ENCODE data around the gene KXD1. TPM values are rescaled to one million over a fixed set of nuclear protein-coding genes. Genes with fewer than 3 reads are reported as not detected.
A peak's percentile ranks its signal among the peaks of the same experiment; 100 is the strongest.

The KXD1 gene
- total RNA-seq, 8 experiments from 2014 or later, result 48.4 to 106 (median 68.1) TPM

- Histone ChIP-seq H3K27ac (no peak overlapping the region), H3K4me3 (no peak overlapping the region), H3K4me1 (replicated peaks in 1 of 2) (peaks cover 25 to 44% of the 10 kb centered on the region in 2 donors)
- 20 to 87% (median 54%) methylated on average over 1 to 3 of the region's 9 CpGs; no CpG with 5 or more reads in 2 of the 10 experiments for WGBS, 10 experiments
- no peak for ATAC-seq (replicated peaks in 6 of 8)
- in situ Hi-C loops (cut with MboI; ENCODE audit: low pct_unique_long_range_greater_than_20kb in 2 of 9, low sequenced_read_pairs in 9 of 9, unreplicated experiment in 9 of 9), result no loop called here
Measured at GRCh38 chr19:18608805-18609716, 51.4 kb downstream of the KXD1 start.

- Histone ChIP-seq H3K27ac (no peak overlapping the region), H3K4me1 (replicated peaks in 1 of 2) (peaks cover 25 to 38% of the 10 kb centered on the region in 2 donors), H3K4me3 (no peak overlapping the region)
- ATAC-seq (replicated peaks in 6 of 8), result no peak
- 0% methylated on average over 1 of the region's 2 CpGs; no CpG with 5 or more reads in 5 of the 10 experiments for WGBS, 10 experiments
- in situ Hi-C loops (cut with MboI; ENCODE audit: low pct_unique_long_range_greater_than_20kb in 2 of 9, low sequenced_read_pairs in 9 of 9, unreplicated experiment in 9 of 9), result no loop called here
Measured at GRCh38 chr19:18609717-18610051, 52.0 kb downstream of the KXD1 start.

- 0 to 83% (median 80%) methylated on average over 1 of the region's 3 CpGs; no CpG with 5 or more reads in 7 of the 10 experiments for WGBS, 10 experiments
- in situ Hi-C loops (cut with MboI; ENCODE audit: low pct_unique_long_range_greater_than_20kb in 2 of 9, low sequenced_read_pairs in 9 of 9, unreplicated experiment in 9 of 9), result no loop called here
Measured at GRCh38 chr19:18610245-18610555, 52.5 kb downstream of the KXD1 start.

GRCh38 chr19:18610556-18611326, 53.1 kb downstream of the KXD1 start:
- 0 to 25% (median 7%) methylated on average over 1 to 4 of the region's 45 CpGs; no CpG with 5 or more reads in 6 of the 10 experiments for WGBS, 10 experiments
- Histone ChIP-seq H3K4me3 (peak overlapping the region in 4 of 5 donors; percentile 53 to 97 (median 72)), H3K27ac (no peak overlapping the region), H3K4me1 (replicated peaks in 1 of 2) (peaks cover 25 to 35% of the 10 kb centered on the region in 2 donors)
- in situ Hi-C loops (cut with MboI; ENCODE audit: low pct_unique_long_range_greater_than_20kb in 2 of 9, low sequenced_read_pairs in 9 of 9, unreplicated experiment in 9 of 9), result no loop called here
- ATAC-seq (replicated peaks in 6 of 8), result no peak

More at GRCh38 chr19:18610245-18610555, 52.5 kb downstream of the KXD1 start:
- Histone ChIP-seq H3K27ac (no peak overlapping the region), H3K4me1 (replicated peaks in 1 of 2) (peaks cover 25 to 36% of the 10 kb centered on the region in 2 donors), H3K4me3 (no peak overlapping the region)
- ATAC-seq (replicated peaks in 6 of 8), result no peak

- ATAC-seq (replicated peaks in 6 of 8), result peak in 6 of 8 experiments; percentile 5 to 44 (median 35)
- H3K27ac ChIP-seq, result no peak overlapping the region
- in situ Hi-C loops (cut with MboI; ENCODE audit: low pct_unique_long_range_greater_than_20kb in 2 of 9, low sequenced_read_pairs in 9 of 9, unreplicated experiment in 9 of 9), result no loop called here
- 0 to 10% (median 0%) methylated on average over 2 to 10 of the region's 62 CpGs; no CpG with 5 or more reads in 5 of the 10 experiments for WGBS, 10 experiments
- H3K4me3 ChIP-seq, result peak overlapping the region; percentile 53 to 97 (median 73)
- H3K4me1 ChIP-seq (replicated peaks in 1 of 2), result peaks cover 22 to 29% of the 10 kb centered on the region in 2 donors
Measured at GRCh38 chr19:18611327-18612050, 53.8 kb downstream of the KXD1 start.

- Histone ChIP-seq H3K4me3 (peak overlapping the region; percentile 53 to 97 (median 73)), H3K27ac (peak overlapping the region; percentile 46 to 71), H3K4me1 (replicated peaks in 1 of 2) (peaks cover 22 to 29% of the 10 kb centered on the region in 2 donors)
- ATAC-seq (replicated peaks in 6 of 8), result peak in 6 of 8 experiments; percentile 20 to 68 (median 60)
- 0 to 5% (median 0%) methylated on average over 1 to 5 of the region's 30 CpGs; no CpG with 5 or more reads in 5 of the 10 experiments for WGBS, 10 experiments
- in situ Hi-C loops (cut with MboI; ENCODE audit: low pct_unique_long_range_greater_than_20kb in 2 of 9, low sequenced_read_pairs in 9 of 9, unreplicated experiment in 9 of 9), result no loop called here
Measured at GRCh38 chr19:18612051-18612771, 54.5 kb downstream of the KXD1 start.

GRCh38 chr19:18612772-18613588, 55.3 kb downstream of the KXD1 start, which contains the start of gene TMEM59L:
Gene TMEM59L (plus strand): TSS chr19:18612870. CDS start chr19:18612959, 89 bp downstream.
- peak within 1 kb of the TSS; percentile 46 to 71 for H3K27ac ChIP-seq
- ATAC-seq (replicated peaks in 6 of 8), result peak; percentile 17 to 83 (median 72)
- no CpG with 5 or more reads among the region's 70 CpGs for WGBS, 10 experiments

GRCh38 chr19:18613589-18614234, 56.0 kb downstream of the KXD1 start:
- ATAC-seq (replicated peaks in 6 of 8), result peak in 5 of 8 experiments; percentile 37 to 49 (median 42)
- Histone ChIP-seq H3K4me1 (replicated peaks in 1 of 2) (peaks cover 22 to 23% of the 10 kb centered on the region in 2 donors), H3K27ac (peak overlapping the region; percentile 46 to 71), H3K4me3 (peak overlapping the region; percentile 53 to 97 (median 73))
- 0 to 60% (median 20%) methylated on average over 1 to 3 of the region's 23 CpGs; no CpG with 5 or more reads in 7 of the 10 experiments for WGBS, 10 experiments
- in situ Hi-C loops (cut with MboI; ENCODE audit: low pct_unique_long_range_greater_than_20kb in 2 of 9, low sequenced_read_pairs in 9 of 9, unreplicated experiment in 9 of 9), result no loop called here

More at GRCh38 chr19:18612772-18613588, 55.3 kb downstream of the KXD1 start, which contains the start of gene TMEM59L:
- in situ Hi-C loops (cut with MboI; ENCODE audit: low pct_unique_long_range_greater_than_20kb in 2 of 9, low sequenced_read_pairs in 9 of 9, unreplicated experiment in 9 of 9), result no loop called here
- peak within 1 kb of the TSS; percentile 53 to 97 (median 73) for H3K4me3 ChIP-seq
- peaks cover 22 to 23% of the 10 kb centered on the region in 2 donors for H3K4me1 ChIP-seq (replicated peaks in 1 of 2)

- H3K4me3 ChIP-seq, result no peak overlapping the region
- H3K27ac ChIP-seq, result no peak overlapping the region
- peaks cover 13 to 17% of the 10 kb centered on the region in 2 donors for H3K4me1 ChIP-seq (replicated peaks in 1 of 2)
- no peak for ATAC-seq (replicated peaks in 6 of 8)
- 17 to 80% (median 66%) methylated on average over 1 of the region's 3 CpGs; no CpG with 5 or more reads in 6 of the 10 experiments for WGBS, 10 experiments
- in situ Hi-C loops (cut with MboI; ENCODE audit: low pct_unique_long_range_greater_than_20kb in 2 of 9, low sequenced_read_pairs in 9 of 9, unreplicated experiment in 9 of 9), result no loop called here
Measured at GRCh38 chr19:18616023-18616422, 58.4 kb downstream of the KXD1 start.

GRCh38 chr19:18617562-18617961, 59.9 kb downstream of the KXD1 start:
- Histone ChIP-seq H3K4me3 (no peak overlapping the region), H3K27ac (no peak overlapping the region), H3K4me1 (replicated peaks in 1 of 2) (peaks cover 6 to 7% of the 10 kb centered on the region in 2 donors)
- in situ Hi-C loops (cut with MboI; ENCODE audit: low pct_unique_long_range_greater_than_20kb in 2 of 9, low sequenced_read_pairs in 9 of 9, unreplicated experiment in 9 of 9), result no loop called here
- no peak for ATAC-seq (replicated peaks in 6 of 8)

- ATAC-seq (replicated peaks in 6 of 8), result no peak
- in situ Hi-C loops (cut with MboI; ENCODE audit: low pct_unique_long_range_greater_than_20kb in 2 of 9, low sequenced_read_pairs in 9 of 9, unreplicated experiment in 9 of 9), result no loop called here
Measured at GRCh38 chr19:18618236-18618635, 60.6 kb downstream of the KXD1 start.

More at GRCh38 chr19:18618236-18618635, 60.6 kb downstream of the KXD1 start:
- no peak overlapping the region for H3K27ac ChIP-seq
- WGBS, 10 experiments, result no CpG with 5 or more reads among the region's 13 CpGs
- no peak overlapping the region for H3K4me3 ChIP-seq
- peaks cover 6 to 7% of the 10 kb centered on the region in 2 donors for H3K4me1 ChIP-seq (replicated peaks in 1 of 2)

Measured in motor neuron (in vitro differentiated cells).